ENCODE results near the gene ACSS3.

The ACSS3 gene

DNA sequence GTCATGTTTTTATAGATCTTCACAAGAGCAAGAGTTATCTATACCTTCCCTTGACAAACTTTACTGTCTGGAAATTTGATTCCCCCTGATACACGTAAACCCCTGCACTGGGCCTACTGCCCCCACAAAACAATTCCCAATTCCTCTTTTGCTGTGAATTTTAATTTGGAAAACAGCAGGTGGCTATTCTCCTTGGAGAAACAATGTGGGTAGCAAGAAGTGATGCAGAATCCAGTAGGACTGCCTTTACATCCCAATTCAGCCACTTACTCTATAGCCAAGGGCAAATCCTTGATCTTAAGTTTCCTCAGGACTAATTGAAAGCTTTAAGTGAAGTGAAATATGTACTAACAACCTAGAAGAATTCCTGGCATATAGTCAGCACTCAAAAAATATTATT is 129.3 kb downstream of the ACSS3 start:
- Histone ChIP-seq H3F3A (ENCODE audit: insufficient read depth, low read length) (no peaks in the 10 kb centered on the region), H2AFZ (ENCODE audit: low read length) (no peak overlapping the region), H3K9ac (ENCODE audit: low read length) (no peak overlapping the region), H3K4me1 (ENCODE audit: insufficient read depth, low read length, severe bottlenecking) (no peaks in the 10 kb centered on the region), H3K9me2 (ENCODE audit: low read depth, low read length) (no peaks in the 10 kb centered on the region), H3K4me3 (ENCODE audit: low read depth, low read length, poor library complexity, severe bottlenecking) (no peak overlapping the region), H4K20me1 (ENCODE audit: insufficient read depth, low read length) (no peaks in the 10 kb centered on the region), H3K36me3 (ENCODE audit: insufficient read depth, low read length) (no peaks in the 10 kb centered on the region), H3K27me3 (ENCODE audit: insufficient read depth, low read length) (no peaks in the 10 kb centered on the region), H3K79me2 (ENCODE audit: insufficient read depth, low read length) (no peaks in the 10 kb centered on the region), H3K27ac (ENCODE audit: low read depth, low read length, poor library complexity, severe bottlenecking) (no peak overlapping the region), H3K4me2 (ENCODE audit: low read length) (no peak overlapping the region), H3K9me3 (ENCODE audit: low read length) (no peaks in the 10 kb centered on the region)
- no peak for TF ChIP-seq CTCF (IDR thresholded peaks at IDR 0.05; ENCODE audit: low read length)
- no peak for TF ChIP-seq EZH2 (IDR thresholded peaks at IDR 0.05; ENCODE audit: borderline replicate concordance, low read length)

GRCh38 chr12:81207664-81208063 is 129.8 kb downstream of the ACSS3 start:
- Histone ChIP-seq H3K9ac (ENCODE audit: low read length) (no peak overlapping the region), H3K9me3 (ENCODE audit: low read length) (no peaks in the 10 kb centered on the region), H4K20me1 (ENCODE audit: insufficient read depth, low read length) (no peaks in the 10 kb centered on the region), H3K36me3 (ENCODE audit: insufficient read depth, low read length) (no peaks in the 10 kb centered on the region), H3K4me1 (ENCODE audit: insufficient read depth, low read length, severe bottlenecking) (no peaks in the 10 kb centered on the region), H3K4me3 (ENCODE audit: low read depth, low read length, poor library complexity, severe bottlenecking) (no peak overlapping the region), H3K27me3 (ENCODE audit: insufficient read depth, low read length) (no peaks in the 10 kb centered on the region), H3F3A (ENCODE audit: insufficient read depth, low read length) (no peaks in the 10 kb centered on the region), H3K79me2 (ENCODE audit: insufficient read depth, low read length) (no peaks in the 10 kb centered on the region), H3K4me2 (ENCODE audit: low read length) (no peak overlapping the region), H3K27ac (ENCODE audit: low read depth, low read length, poor library complexity, severe bottlenecking) (no peak overlapping the region), H3K9me2 (ENCODE audit: low read depth, low read length) (no peaks in the 10 kb centered on the region), H2AFZ (ENCODE audit: low read length) (no peak overlapping the region)
- TF ChIP-seq CTCF (IDR thresholded peaks at IDR 0.05; ENCODE audit: low read length): no peak
- TF ChIP-seq EZH2 (IDR thresholded peaks at IDR 0.05; ENCODE audit: borderline replicate concordance, low read length): no peak

GRCh38 chr12:81208187-81208911 is 130.5 kb downstream of the ACSS3 start:
- H4K20me1 ChIP-seq (ENCODE audit: insufficient read depth, low read length): no peaks in the 10 kb centered on the region

More at GRCh38 chr12:81208187-81208911, 130.5 kb downstream of the ACSS3 start:
- H3K27ac ChIP-seq (ENCODE audit: low read depth, low read length, poor library complexity, severe bottlenecking): no peak overlapping the region
- H3K9ac ChIP-seq (ENCODE audit: low read length): no peak overlapping the region
- H3K4me3 ChIP-seq (ENCODE audit: low read depth, low read length, poor library complexity, severe bottlenecking): no peak overlapping the region
- no peak overlapping the region for H3K4me2 ChIP-seq (ENCODE audit: low read length)
- no peaks in the 10 kb centered on the region for H3K9me3 ChIP-seq (ENCODE audit: low read length)
- H3K27me3 ChIP-seq (ENCODE audit: insufficient read depth, low read length): no peaks in the 10 kb centered on the region
- H3F3A ChIP-seq (ENCODE audit: insufficient read depth, low read length): no peaks in the 10 kb centered on the region
- H2AFZ ChIP-seq (ENCODE audit: low read length): no peak overlapping the region
- H3K9me2 ChIP-seq (ENCODE audit: low read depth, low read length): no peaks in the 10 kb centered on the region
- no peaks in the 10 kb centered on the region for H3K79me2 ChIP-seq (ENCODE audit: insufficient read depth, low read length)
- no peaks in the 10 kb centered on the region for H3K36me3 ChIP-seq (ENCODE audit: insufficient read depth, low read length)
- H3K4me1 ChIP-seq (ENCODE audit: insufficient read depth, low read length, severe bottlenecking): no peaks in the 10 kb centered on the region
- TF ChIP-seq CTCF (IDR thresholded peaks at IDR 0.05; ENCODE audit: low read length): no peak
- no peak for TF ChIP-seq EZH2 (IDR thresholded peaks at IDR 0.05; ENCODE audit: borderline replicate concordance, low read length)
